H1 (cell line): ENCODE measurements around the gene CKB. TPM values are rescaled to one million over a fixed set of nuclear protein-coding genes. Genes with fewer than 3 reads are reported as not detected.

Source experiments
- CTCF ChIA-PET: fragments of 300-600 bp; sonication (Branson Sonifier 250); formaldehyde crosslinking; loops from one replicate; lab custom pipeline; 2021; ENCODE audit not compliant: partially characterized antibody; lab: Charles Lee
- POLR2A ChIA-PET: fragments of 300-600 bp; sonication (Branson Sonifier 250); formaldehyde crosslinking; loops from one replicate; lab custom pipeline; 2021; ENCODE audit warnings: inconsistent platforms; ENCODE audit not compliant: partially characterized antibody; lab: Charles Lee
- DNase-seq, 2 experiments: peaks; one replicate each; pipeline versions ENCODE4 v3.0.0 to v3.0.0-alpha.2; 2010 to 2022; ENCODE audit warnings: low spot score in 2 of 2, low read depth in 1 of 2, mixed read lengths in 1 of 2
- FAIRE-seq: peaks from 2 replicates; lab custom pipeline; 2011; peaks lifted over from hg19 to GRCh38; lab: Jason Lieb, UNC
- H2AFZ ChIP-seq: 2 replicates; pipeline ENCODE4 v1.8.1; 2012; ENCODE audit warnings: low read length, inconsistent platforms
- H2AK5ac ChIP-seq: 2 replicates; pipeline ENCODE4 v1.6.1; 2013; ENCODE audit warnings: low read depth, low read length
- H2BK120ac ChIP-seq: replicated peaks from 2 replicates; pipeline ENCODE3; 2013; ENCODE audit warnings: low read depth, low read length, inconsistent platforms
- H2BK12ac ChIP-seq: 2 replicates; pipeline ENCODE4 v1.6.1; 2013; ENCODE audit warnings: low read depth, low read length
- H2BK15ac ChIP-seq: 2 replicates; pipeline ENCODE4 v1.6.1; 2013; ENCODE audit warnings: low read length
- H2BK20ac ChIP-seq: 2 replicates; pipeline ENCODE4 v1.6.1; 2013; ENCODE audit warnings: low read length
- H2BK5ac ChIP-seq: 2 replicates; pipeline ENCODE4 v1.6.1; 2013; ENCODE audit warnings: low read depth, low read length
- H3K14ac ChIP-seq: 2 replicates; pipeline ENCODE4 v1.6.1; 2013; ENCODE audit warnings: inconsistent platforms; ENCODE audit not compliant: insufficient read length
- H3K18ac ChIP-seq: 2 replicates; pipeline ENCODE4 v1.6.1; 2013; ENCODE audit warnings: low read length; ENCODE audit errors: extremely low read depth
- H3K23ac ChIP-seq: 2 replicates; pipeline ENCODE4 v1.6.1; 2013; ENCODE audit warnings: inconsistent platforms; ENCODE audit not compliant: insufficient read length
- H3K23me2 ChIP-seq: 2 replicates; pipeline ENCODE4 v1.6.1; 2013; ENCODE audit warnings: low read depth, low read length
- H3K27ac ChIP-seq: 2 replicates; pipeline ENCODE4 v1.6.1; 2011; ENCODE audit warnings: low read depth, low read length, inconsistent platforms
- H3K27me3 ChIP-seq, 4 experiments: replicated peaks in 1 of 4; 1 replicate in 1 of 4; 2 replicates in 3 of 4; pipeline versions ENCODE4 v1.6.1 to v1.8.1; 2011 to 2013; ENCODE audit warnings: low read length in 3 of 4, mild to moderate bottlenecking in 3 of 4, inconsistent platforms in 2 of 4, mixed read lengths in 2 of 4, moderate library complexity in 1 of 4; ENCODE audit not compliant: control insufficient read depth in 3 of 4, insufficient read depth in 3 of 4; ENCODE audit errors: extremely low read depth in 1 of 4
- H3K36me3 ChIP-seq, 4 experiments: 2 replicates each; pipeline versions ENCODE4 v1.6.1 to v1.8.1; 2011 to 2013; ENCODE audit warnings: mild to moderate bottlenecking in 4 of 4, low read length in 3 of 4, moderate library complexity in 2 of 4, control low read depth in 1 of 4, inconsistent platforms in 1 of 4; ENCODE audit not compliant: insufficient read depth in 4 of 4, control insufficient read depth in 2 of 4
- H3K4ac ChIP-seq: replicated peaks from 2 replicates; pipeline ENCODE3; 2013; ENCODE audit warnings: low read length, low read depth, mixed read lengths, inconsistent platforms; ENCODE audit not compliant: insufficient read length
- H3K4me1 ChIP-seq, 4 experiments: replicated peaks in 1 of 4; 1 replicate in 1 of 4; 2 replicates in 3 of 4; pipeline versions ENCODE4 v1.6.1 to v1.8.1; 2011 to 2013; ENCODE audit warnings: low read length in 3 of 4, inconsistent platforms in 2 of 4, mixed read lengths in 1 of 4; ENCODE audit not compliant: insufficient read depth in 4 of 4, control insufficient read depth in 3 of 4
- H3K4me2 ChIP-seq, 2 experiments: 2 replicates each; pipeline versions ENCODE4 v1.6.1 to v1.8.1; 2011 to 2013; ENCODE audit warnings: low read depth in 2 of 2, low read length in 2 of 2, control low read depth in 1 of 2, inconsistent platforms in 1 of 2, mild to moderate bottlenecking in 1 of 2; ENCODE audit not compliant: insufficient read depth in 1 of 2
- H3K4me3 ChIP-seq, 4 experiments: fragments of 200-600, 300-600 bp in 1 of 4; sonication (generic), shearing (Covaris generic), sonication (Bioruptor Twin) in 1 of 4; 2 replicates each; pipeline versions ENCODE4 v1.5.1 to v1.8.1; 2011 to 2016; ENCODE audit warnings: low read length in 4 of 4, low read depth in 3 of 4, control low read depth in 2 of 4, inconsistent platforms in 2 of 4, mild to moderate bottlenecking in 2 of 4, mixed read lengths in 1 of 4, moderate library complexity in 1 of 4; ENCODE audit not compliant: insufficient read depth in 2 of 4; ENCODE audit errors: extremely low read depth in 1 of 4
- H3K56ac ChIP-seq: replicated peaks from 2 replicates; pipeline ENCODE3; 2013; ENCODE audit warnings: low read depth, mild to moderate bottlenecking, mixed read lengths, low read length, inconsistent platforms; ENCODE audit not compliant: insufficient read length
- H3K79me1 ChIP-seq: 2 replicates; pipeline ENCODE4 v1.6.1; 2013; ENCODE audit warnings: low read depth, low read length, control low read depth
- H3K79me2 ChIP-seq, 2 experiments: 2 replicates each; pipeline versions ENCODE4 v1.6.1 to v1.8.1; 2012 to 2013; ENCODE audit warnings: low read length in 2 of 2, mild to moderate bottlenecking in 2 of 2, inconsistent platforms in 1 of 2; ENCODE audit not compliant: insufficient read depth in 2 of 2, control insufficient read depth in 1 of 2
- H3K9ac ChIP-seq, 4 experiments: replicated peaks in 1 of 4; 1 replicate in 1 of 4; 2 replicates in 3 of 4; pipeline versions ENCODE4 v1.6.1 to v1.8.1; 2011 to 2013; ENCODE audit warnings: low read depth in 3 of 4, low read length in 3 of 4, control low read depth in 2 of 4, mild to moderate bottlenecking in 2 of 4, moderate library complexity in 2 of 4, inconsistent platforms in 1 of 4; ENCODE audit errors: extremely low read depth in 1 of 4
- H3K9me3 ChIP-seq, 2 experiments: 2 replicates each; pipeline versions ENCODE4 v1.6.1 to v1.8.1; 2012 to 2013; ENCODE audit warnings: mild to moderate bottlenecking in 2 of 2, moderate library complexity in 2 of 2, control low read depth in 1 of 2, inconsistent platforms in 1 of 2, low read depth in 1 of 2, low read length in 1 of 2, mixed read lengths in 1 of 2; ENCODE audit not compliant: insufficient read depth in 2 of 2
- H4K20me1 ChIP-seq, 2 experiments: replicated peaks in 1 of 2; 2 replicates each; pipeline versions ENCODE3 to v1.8.1; 2011 to 2013; ENCODE audit warnings: inconsistent platforms in 2 of 2, low read length in 2 of 2, mild to moderate bottlenecking in 1 of 2; ENCODE audit not compliant: insufficient read depth in 2 of 2, control insufficient read depth in 1 of 2
- H4K5ac ChIP-seq: 2 replicates; pipeline ENCODE4 v1.6.1; 2013; ENCODE audit warnings: low read length, low read depth, mixed read lengths, inconsistent platforms; ENCODE audit not compliant: insufficient read length
- H4K8ac ChIP-seq: 2 replicates; pipeline ENCODE4 v1.8.0; 2013; ENCODE audit warnings: mild to moderate bottlenecking, moderate library complexity, low read length, inconsistent platforms; ENCODE audit not compliant: insufficient read depth; ENCODE audit errors: extremely low read depth
- H4K91ac ChIP-seq: replicated peaks from 2 replicates; pipeline ENCODE3; 2013; ENCODE audit warnings: low read length, mixed read lengths, inconsistent platforms; ENCODE audit not compliant: insufficient read length
- CHD1 ChIP-seq: IDR thresholded peaks from 2 replicates; pipeline ENCODE4 v1.6.1; 2012; ENCODE audit warnings: low read depth, low read length, improper control_type of control experiment
- CHD2 ChIP-seq: IDR thresholded peaks from 2 replicates; pipeline ENCODE4 v1.6.1; 2012; ENCODE audit warnings: low read length, improper control_type of control experiment
- NRF1 ChIP-seq: IDR thresholded peaks from 2 replicates; pipeline ENCODE4 v1.6.1; 2011; ENCODE audit warnings: mild to moderate bottlenecking, low read depth, low read length, improper control_type of control experiment
- RFX5 ChIP-seq: IDR thresholded peaks from 2 replicates; pipeline ENCODE4 v1.6.1; 2011; ENCODE audit warnings: low read depth, low read length, improper control_type of control experiment, borderline replicate concordance
- SIN3A ChIP-seq, 2 experiments: IDR thresholded peaks in 1 of 2; conservative IDR thresholded peaks in 1 of 2; 2 replicates each; pipeline ENCODE4 v1.6.1; 2011 to 2012; ENCODE audit warnings: low read length in 2 of 2, improper control_type of control experiment in 1 of 2, low read depth in 1 of 2, mild to moderate bottlenecking in 1 of 2
- TAF1 ChIP-seq: IDR thresholded peaks from 2 replicates; pipeline ENCODE4 v1.6.1; 2011; ENCODE audit warnings: mild to moderate bottlenecking, low read depth, low read length
- TAF7 ChIP-seq: optimal IDR thresholded peaks from 2 replicates; pipeline ENCODE3; 2011; ENCODE audit warnings: low read depth, mild to moderate bottlenecking, inconsistent platforms, low read length, moderate library complexity, borderline replicate concordance
- WGBS, 2 experiments: shearing (Covaris generic) in 1 of 2; methylation state at CpG; one replicate each; pipeline versions ENCODE4 v1.1.6 to v1.1.7; 2013 to 2015; ENCODE audit warnings: low lambda C conversion rate in 2 of 2, mixed read lengths in 2 of 2, inconsistent platforms in 1 of 2, low coverage in 1 of 2, missing lambda C conversion rate in 1 of 2; ENCODE audit not compliant: insufficient replicate concordance in 2 of 2, insufficient coverage in 1 of 2, insufficient read length in 1 of 2; ENCODE audit errors: extremely low coverage in 1 of 2, missing lambda C conversion rate in 1 of 2; 5-methylcytosine and 5-hydroxymethylcytosine counted together
- polyA plus RNA-seq, 7 experiments: library from polyadenylated mRNA; depleted of rRNA in 3 of 7; stranded (reverse) in 5 of 7; unstranded in 2 of 7; fragments of >200 nt in 5 of 7; fragments of 200-250 nt in 2 of 7; gene quantifications; 1 replicate in 5 of 7; 2 replicates in 1 of 7; 4 replicates in 1 of 7; pipeline versions ENCODE4 v1.2.1 to v1.2.3, GENCODE V29; 2011 to 2013; ENCODE audit warnings: missing spikeins in 2 of 7, mixed read lengths in 2 of 7
- total RNA-seq: library from RNA; stranded (reverse); fragmentation: NEBNext Ultra II Directional; extraction: Animal tissue kit (Norgen Biotek cat#: 25700); gene quantifications from 2 replicates; pipeline ENCODE4 v1.2.1, GENCODE V29; 2021
- TF ChIP-seq, protein P1 (sequence below), 3 experiments: IDR thresholded peaks; 1 replicate in 2 of 3; 2 replicates in 1 of 3; pipeline versions ENCODE4 v1.5.1 to v1.6.1; 2011; ENCODE audit warnings: low read length in 3 of 3, mild to moderate bottlenecking in 3 of 3, inconsistent platforms in 2 of 3, low read depth in 1 of 3, moderate library complexity in 1 of 3; ENCODE audit not compliant: insufficient read depth in 1 of 3; ENCODE audit errors: control extremely low read depth in 1 of 3

CKB gene
- total and polyA plus RNA-seq, 2 of the 8 experiments (the other 6 are each of a cell fraction or from before 2014, with no cell fraction given), result 538 to 950 TPM

- Histone ChIP-seq H2BK20ac (no peak overlapping the region), H3K9ac (peak overlapping the region in 3 of 4 experiments; percentile 58 to 90 (median 64); a peak in 5 of 7 replicates), H3K56ac (no peak overlapping the region), H2BK5ac (no peak overlapping the region), H3K27ac (no peak overlapping the region), H3K4me1 (peaks cover 0 to 28% (median 19%) of the 10 kb centered on the region in 4 experiments; a peak in 6 of 7 replicates), H3K4me3 (peak overlapping the region; percentile 47 to 96 (median 84)), H3K4me2 (peak overlapping the region; percentile 73 to 80), H2AK5ac (no peak overlapping the region), H2BK15ac (no peak overlapping the region), H3K18ac (peak overlapping the region; percentile 83), H3K79me1 (no peaks in the 10 kb centered on the region; the same call in 1 of the 2 replicates), H4K20me1 (peaks cover 10 to 18% of the 10 kb centered on the region in 2 experiments), H3K4ac (peak overlapping the region; percentile 49), H3K23me2 (peaks cover 14% of the 10 kb centered on the region; the same call in 1 of the 2 replicates), H3K36me3 (peaks cover 8 to 23% (median 17%) of the 10 kb centered on the region in 4 experiments; a peak in 7 of 8 replicates), H3K9me3 (no peaks in the 10 kb centered on the region), H3K79me2 (peaks cover 0 to 2% of the 10 kb centered on the region in 2 experiments; a peak in 1 of 4 replicates), H2AFZ (no peak overlapping the region), H4K8ac (peak overlapping the region; percentile 81), H4K91ac (peak overlapping the region; percentile 83), H3K27me3 (peaks cover 3 to 18% (median 13%) of the 10 kb centered on the region in 4 experiments), H2BK12ac (no peak overlapping the region), H3K14ac (no peak overlapping the region), H3K23ac (no peak overlapping the region), H4K5ac (peak overlapping the region; percentile 49), H2BK120ac (no peak overlapping the region)
- DNase-seq (peak in 1 of 2 experiments; percentile 86), FAIRE-seq (no peak)
- ChIA-PET CTCF (interaction anchor here (0.6 to 31.3 kb wide), 7 partner anchors 11 to 827 kb away, joined by 3 to 921 read pairs (median 14); partner anchors contain the start of genes BAG5 and TRMT61A), POLR2A (interaction anchor here (0.6 to 12.6 kb wide), 11 partner anchors 10 to 463 kb away, joined by 3 to 844 read pairs (median 4); partner anchors contain the start of genes BAG5, CDC42BPB, COA8 and EIF5)
- WGBS, 2 experiments, result 27% methylated on average over 23 of the region's 66 CpGs; no CpG with 5 or more reads in 1 of the 2 experiments
- TF ChIP-seq TAF7 (peak; percentile 56), CHD2 (peak; percentile 63; the same call in 1 of the 2 replicates), SIN3A (conservative IDR thresholded peaks at IDR 0.05 in 1 of 2, IDR thresholded peaks at IDR 0.05 in 1 of 2; ENCODE audit: low read depth in 1 of 2, low read length in 2 of 2) (peak; percentile 22 to 80; a peak in 2 of 4 replicates), NRF1 (no peak), RFX5 (no peak), TAF1 (0 out of 2 replicates have a peak, but pooled peaks have one; percentile 40), CHD1 (no peak)
- TF ChIP-seq, protein P1, sequence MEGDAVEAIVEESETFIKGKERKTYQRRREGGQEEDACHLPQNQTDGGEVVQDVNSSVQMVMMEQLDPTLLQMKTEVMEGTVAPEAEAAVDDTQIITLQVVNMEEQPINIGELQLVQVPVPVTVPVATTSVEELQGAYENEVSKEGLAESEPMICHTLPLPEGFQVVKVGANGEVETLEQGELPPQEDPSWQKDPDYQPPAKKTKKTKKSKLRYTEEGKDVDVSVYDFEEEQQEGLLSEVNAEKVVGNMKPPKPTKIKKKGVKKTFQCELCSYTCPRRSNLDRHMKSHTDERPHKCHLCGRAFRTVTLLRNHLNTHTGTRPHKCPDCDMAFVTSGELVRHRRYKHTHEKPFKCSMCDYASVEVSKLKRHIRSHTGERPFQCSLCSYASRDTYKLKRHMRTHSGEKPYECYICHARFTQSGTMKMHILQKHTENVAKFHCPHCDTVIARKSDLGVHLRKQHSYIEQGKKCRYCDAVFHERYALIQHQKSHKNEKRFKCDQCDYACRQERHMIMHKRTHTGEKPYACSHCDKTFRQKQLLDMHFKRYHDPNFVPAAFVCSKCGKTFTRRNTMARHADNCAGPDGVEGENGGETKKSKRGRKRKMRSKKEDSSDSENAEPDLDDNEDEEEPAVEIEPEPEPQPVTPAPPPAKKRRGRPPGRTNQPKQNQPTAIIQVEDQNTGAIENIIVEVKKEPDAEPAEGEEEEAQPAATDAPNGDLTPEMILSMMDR (IDR thresholded peaks at IDR 0.05; ENCODE audit: control extremely low read depth in 1 of 3, insufficient read depth in 1 of 3, low read depth in 1 of 3, low read length in 3 of 3), result peak in 2 of 3 experiments; percentile 61 to 66; a peak in 3 of 4 replicates
These were observed 1.8 kb downstream of the CKB start for GRCh38 chr14:103520657-103521437.
